SU-DHL-6 (cell line): ENCODE results near the gene KLRF1.

Experiments
- H2AFZ ChIP-seq: fragments of 200-600 bp; sonication (generic); 2 replicates; pipeline ENCODE4 v1.6.1; 2014; ENCODE audit warnings: low read depth, mild to moderate bottlenecking, moderate library complexity, mixed read lengths, antibody characterized with exemption, low read length; ENCODE audit not compliant: severe bottlenecking
- H3F3A ChIP-seq: fragments of 200-600 bp; shearing (Covaris generic); 2 replicates; pipeline ENCODE4 v1.6.0; 2016; ENCODE audit warnings: antibody characterized with exemption, mild to moderate bottlenecking; ENCODE audit not compliant: insufficient read depth
- H3K27ac ChIP-seq: fragments of 200-600 bp; sonication (generic); 2 replicates; pipeline ENCODE4 v1.5.1; 2016; ENCODE audit warnings: low read depth, mild to moderate bottlenecking, low read length, moderate library complexity, mixed read lengths
- H3K27me3 ChIP-seq: fragments of 200-600 bp; sonication (generic), shearing (Covaris generic); 2 replicates; pipeline ENCODE4 v1.6.0; 2014; ENCODE audit warnings: mild to moderate bottlenecking, low read length
- H3K36me3 ChIP-seq: fragments of 200-600 bp; sonication (generic); 2 replicates; pipeline ENCODE4 v1.6.1; 2014; ENCODE audit warnings: mild to moderate bottlenecking, low read length, mixed read lengths
- H3K4me2 ChIP-seq: fragments of 300-600, 200-600 bp; shearing (Covaris generic), sonication (generic); 2 replicates; pipeline ENCODE4 v1.6.0; 2014; ENCODE audit warnings: low read length, low read depth, mild to moderate bottlenecking; ENCODE audit not compliant: poor library complexity, severe bottlenecking
- H3K4me3 ChIP-seq: fragments of 200-600 bp; sonication (generic); 2 replicates; pipeline ENCODE4 v1.5.1; 2014; ENCODE audit warnings: antibody characterized with exemption, low read length, mild to moderate bottlenecking, mixed read lengths; ENCODE audit not compliant: insufficient read depth, poor library complexity, severe bottlenecking
- H3K79me2 ChIP-seq: fragments of 200-600 bp; sonication (generic); 2 replicates; pipeline ENCODE4 v1.6.1; 2014; ENCODE audit warnings: mild to moderate bottlenecking, low read length, moderate library complexity; ENCODE audit not compliant: insufficient read depth
- H3K9ac ChIP-seq: fragments of 200-600 bp; sonication (generic); 2 replicates; pipeline ENCODE4 v1.7.0; 2014; ENCODE audit warnings: mild to moderate bottlenecking, low read length
- H3K9me2 ChIP-seq: fragments of 200-600 bp; sonication (generic); replicated peaks from 2 replicates; pipeline ENCODE4 v1.6.1; 2014; ENCODE audit warnings: low read length; ENCODE audit not compliant: insufficient read depth
- H3K9me3 ChIP-seq: fragments of 200-600 bp; sonication (generic); 2 replicates; pipeline ENCODE4 v1.6.1; 2014; ENCODE audit warnings: low read length, mixed read lengths; ENCODE audit not compliant: insufficient read depth
- H4K20me1 ChIP-seq: fragments of 200-600 bp; sonication (generic); 2 replicates; pipeline ENCODE4 v1.6.1; 2014; ENCODE audit warnings: low read depth, mild to moderate bottlenecking, antibody characterized with exemption, low read length, moderate library complexity, mixed read lengths
- CTCF ChIP-seq: fragments of 200-600 bp; sonication (generic); IDR thresholded peaks from one replicate; pipeline ENCODE4 v1.5.1; 2017; ENCODE audit warnings: antibody characterized with exemption, mild to moderate bottlenecking, low read length, moderate library complexity; ENCODE audit not compliant: insufficient read depth, poor library complexity, severe bottlenecking
- EZH2phosphoT487 ChIP-seq: fragments of 200-600 bp; sonication (generic), shearing (Covaris generic); conservative IDR thresholded peaks from 2 replicates; pipeline ENCODE4 v1.6.1; 2018; ENCODE audit warnings: mild to moderate bottlenecking, antibody characterized with exemption, low read length, moderate library complexity, mixed read lengths

KLRF1 gene

GRCh38 chr12:9799961-9800360 is 27.3 kb upstream of the KLRF1 start:
- H3K4me2 ChIP-seq = no peak overlapping the region
- TF ChIP-seq EZH2phosphoT487 (no peak), CTCF (no peak)
- H2AFZ ChIP-seq = no peak overlapping the region
- no peak overlapping the region for H3K27ac ChIP-seq
- H3F3A ChIP-seq = no peaks in the 10 kb centered on the region
- no peaks in the 10 kb centered on the region for H3K36me3 ChIP-seq
- no peaks in the 10 kb centered on the region for H3K9me2 ChIP-seq
- H3K9ac ChIP-seq = no peak overlapping the region
- H3K79me2 ChIP-seq = no peaks in the 10 kb centered on the region
- no peaks in the 10 kb centered on the region for H4K20me1 ChIP-seq
- no peaks in the 10 kb centered on the region for H3K9me3 ChIP-seq
- no peak overlapping the region for H3K4me3 ChIP-seq
- H3K27me3 ChIP-seq = no peaks in the 10 kb centered on the region

- Histone ChIP-seq H3K9ac (no peak overlapping the region), H2AFZ (no peak overlapping the region), H3K27ac (no peak overlapping the region), H3K4me3 (no peak overlapping the region), H3K9me2 (no peaks in the 10 kb centered on the region), H3K4me2 (no peak overlapping the region), H3K36me3 (no peaks in the 10 kb centered on the region), H3K79me2 (no peaks in the 10 kb centered on the region), H3K9me3 (no peaks in the 10 kb centered on the region), H3F3A (no peaks in the 10 kb centered on the region), H4K20me1 (no peaks in the 10 kb centered on the region), H3K27me3 (no peaks in the 10 kb centered on the region)
- TF ChIP-seq EZH2phosphoT487 (no peak), CTCF (no peak)
Observed at GRCh38 chr12:9805883-9806282, 21.4 kb upstream of the KLRF1 start.

- no peak for TF ChIP-seq EZH2phosphoT487
- no peak for TF ChIP-seq CTCF
- Histone ChIP-seq H3K27ac (no peak overlapping the region), H3K4me2 (no peak overlapping the region), H3K27me3 (no peaks in the 10 kb centered on the region), H2AFZ (no peak overlapping the region), H4K20me1 (no peaks in the 10 kb centered on the region), H3K79me2 (no peaks in the 10 kb centered on the region), H3K9me2 (no peaks in the 10 kb centered on the region), H3K4me3 (no peak overlapping the region), H3K9ac (no peak overlapping the region), H3K36me3 (no peaks in the 10 kb centered on the region), H3F3A (no peaks in the 10 kb centered on the region), H3K9me3 (no peaks in the 10 kb centered on the region)
Observed at GRCh38 chr12:9806714-9807113, 20.6 kb upstream of the KLRF1 start.
